Limb (tissue), 2 donors: ENCODE data around the gene MCRIP1.
"Not testable (repeated sequence)": the region's sequence is repeated elsewhere in the genome, so short reads cannot be mapped to it uniquely, and the experiment has no call there.

Experiments used
- DNase-seq, 2 donors: peaks; one replicate each; pipeline ENCODE4 v3.0.0-alpha.2; 2016; ENCODE audit errors: extremely low spot score in 2 of 2

Gene MCRIP1

DNA sequence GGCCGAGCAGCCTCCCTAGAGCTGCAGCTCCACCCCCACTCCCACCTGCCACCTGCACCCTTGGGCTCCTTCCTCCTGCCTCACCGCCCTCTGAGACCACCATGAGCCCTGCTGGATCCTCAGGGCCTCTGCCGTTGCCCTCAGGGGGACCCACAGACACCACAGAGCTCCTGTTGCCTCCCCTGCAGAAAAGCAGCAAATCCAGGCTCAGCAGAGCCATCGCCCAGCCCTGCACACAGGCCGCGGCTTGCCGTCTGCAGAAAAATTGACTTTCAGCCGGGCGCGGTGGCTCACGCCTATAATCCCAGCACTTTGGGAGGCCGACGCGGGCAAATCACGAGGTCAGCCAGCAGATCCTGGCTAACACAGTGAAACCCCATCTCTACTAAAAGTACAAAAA is 8.8 kb upstream of the MCRIP1 start:
- DNase-seq: no peak

DNA sequence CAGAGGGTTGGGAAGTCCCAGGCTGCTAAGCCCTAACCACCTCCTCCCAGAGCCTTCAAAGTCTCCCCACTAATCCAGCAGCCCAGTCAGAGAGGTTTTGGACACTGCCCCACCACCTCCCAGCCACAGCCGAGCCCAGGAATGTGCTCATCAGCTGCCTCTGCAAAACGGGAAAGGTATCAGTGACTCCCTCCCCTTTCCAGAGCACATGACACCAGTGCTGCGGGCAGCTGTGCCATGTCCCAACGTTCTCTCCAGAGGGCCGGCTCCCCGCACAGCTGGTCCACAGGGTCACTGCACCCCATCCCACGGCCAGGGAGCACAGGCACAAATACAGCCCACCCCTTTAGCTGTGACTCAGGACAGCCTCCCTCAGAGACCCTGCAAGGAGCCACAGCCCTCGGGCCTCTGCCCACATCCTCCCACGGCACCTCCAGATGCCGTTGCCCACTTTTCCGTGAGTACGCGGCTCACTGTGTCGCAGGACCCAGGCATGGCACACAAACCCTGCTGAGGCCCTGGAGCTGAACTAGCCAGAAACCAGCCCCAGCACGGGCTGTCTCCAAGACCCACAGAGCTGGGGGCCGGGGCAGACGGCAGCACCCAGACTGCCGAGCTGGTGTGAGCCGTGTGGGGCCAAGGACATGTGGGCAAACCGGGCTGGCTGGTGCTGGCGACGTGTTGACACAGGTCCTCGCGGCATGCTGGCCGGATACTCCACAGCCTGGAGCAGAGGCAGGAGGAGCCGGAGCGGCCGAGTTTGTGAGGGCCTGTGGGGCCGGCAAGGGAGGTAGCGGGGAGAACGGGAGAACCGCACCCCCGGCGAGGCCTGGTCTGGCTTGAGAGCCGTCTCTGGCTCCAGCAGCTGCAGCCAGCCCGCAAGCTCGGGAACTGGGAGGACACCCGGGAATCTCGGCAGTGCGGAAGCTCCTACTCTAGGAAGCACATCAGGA is 8.0 kb upstream of the MCRIP1 start:
- no peak for DNase-seq

DNA sequence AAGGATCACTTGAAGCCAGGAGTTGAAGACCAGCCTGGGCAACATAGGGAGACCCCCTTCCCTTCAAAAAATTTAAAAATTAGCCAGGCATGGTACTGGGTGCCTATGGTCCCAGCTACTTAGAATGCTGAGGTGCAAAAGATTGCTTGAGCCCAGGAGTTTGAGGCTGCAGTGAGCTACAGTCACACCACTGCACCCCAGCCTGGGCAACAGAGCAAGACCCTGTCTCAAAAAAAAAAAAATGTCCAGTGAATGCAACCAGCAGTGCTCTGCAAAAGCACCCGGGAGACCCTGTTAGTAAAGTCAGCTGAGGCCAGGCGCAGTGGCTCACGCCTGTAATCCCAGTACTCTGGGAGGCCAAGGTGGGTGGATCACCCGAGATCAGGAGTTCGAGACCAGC is 7.0 kb upstream of the MCRIP1 start:
- DNase-seq: not testable (repeated sequence)

DNA sequence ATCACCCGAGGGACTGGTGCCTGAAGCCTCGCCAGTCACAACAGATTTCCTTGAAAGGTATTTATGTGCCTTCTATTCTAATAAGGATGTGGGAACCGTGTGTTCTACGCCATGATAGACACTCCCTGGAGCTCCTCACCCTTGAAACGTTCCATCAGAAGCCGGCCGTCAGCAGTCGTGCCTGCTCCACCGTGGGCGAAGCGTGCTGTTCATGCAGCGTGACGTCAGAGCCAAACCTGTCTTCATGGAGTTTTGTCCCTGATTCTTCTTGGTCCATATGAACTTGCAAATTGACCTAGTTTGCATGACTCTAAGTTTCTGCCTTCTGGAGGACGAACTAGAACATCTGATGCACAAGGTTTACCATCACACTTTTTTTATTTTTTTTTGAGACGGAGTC is 6.2 kb upstream of the MCRIP1 start:
- no peak for DNase-seq

DNA sequence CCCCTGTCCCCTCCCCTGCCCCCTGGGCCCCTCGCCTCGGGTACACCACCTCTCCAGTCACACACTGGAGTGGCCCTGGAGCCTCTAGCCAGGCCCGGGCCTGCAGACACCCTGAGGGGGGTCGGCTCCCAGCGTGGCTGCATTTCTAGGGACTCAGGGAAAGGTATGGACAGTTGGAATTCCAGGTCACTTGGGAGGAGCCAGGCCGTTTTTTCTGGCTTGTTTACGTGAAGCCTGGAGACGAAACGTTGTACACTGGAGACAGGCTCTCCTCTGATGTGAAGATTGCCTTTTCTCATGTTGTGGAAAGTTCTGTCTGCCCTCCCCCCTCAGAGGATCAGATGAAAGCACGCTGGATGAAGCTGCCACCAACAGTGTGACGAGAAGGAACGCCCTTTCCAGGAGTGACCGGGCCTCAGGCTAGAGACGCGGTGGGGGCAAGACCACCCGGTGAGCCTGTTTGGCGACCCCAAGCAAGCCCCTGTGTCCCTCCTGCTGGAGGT is 5.7 kb upstream of the MCRIP1 start:
- DNase-seq: peak in 1 of 2 donors; percentile 27

DNA sequence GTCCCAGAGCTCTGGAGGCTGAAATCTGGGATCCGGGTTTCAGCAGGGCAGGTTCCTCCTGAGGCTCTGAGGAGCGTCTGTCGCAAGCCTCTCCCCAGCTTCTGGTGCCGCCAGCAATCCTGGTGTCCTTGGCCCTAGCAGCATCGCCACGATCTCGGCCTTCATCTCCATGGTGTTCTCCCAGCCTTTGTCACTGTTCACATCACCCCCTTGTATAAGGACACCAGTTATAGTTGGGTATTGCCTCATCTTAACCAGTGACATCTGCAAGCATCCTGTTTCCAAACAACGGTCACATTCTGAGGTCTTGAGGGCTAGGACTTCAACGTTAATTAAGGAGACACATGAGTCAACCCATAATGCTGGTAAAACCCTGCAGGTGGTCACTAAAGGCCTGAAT is 4.5 kb upstream of the MCRIP1 start:
- no peak for DNase-seq

DNA sequence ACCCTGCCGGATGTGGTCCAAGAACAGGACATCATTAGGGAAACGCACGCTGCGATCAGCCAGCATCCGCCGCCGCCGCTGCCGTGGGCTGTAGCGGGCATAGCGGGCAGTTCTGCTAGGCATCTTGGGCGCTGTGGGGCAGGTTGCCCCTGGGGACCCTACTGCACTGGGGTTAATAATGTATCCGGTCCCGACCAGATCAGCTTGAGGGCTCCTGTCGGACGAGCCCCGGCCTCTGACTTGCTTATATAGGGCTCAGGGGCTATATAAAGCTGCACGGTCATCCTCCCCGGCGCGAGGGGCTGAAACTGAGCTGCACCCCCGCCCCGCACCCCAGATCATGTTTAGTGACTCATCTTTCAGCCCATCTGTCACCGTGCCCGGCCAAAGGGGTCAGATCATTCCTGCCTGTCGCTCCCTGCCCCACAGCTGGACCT is 1.8 kb upstream of the MCRIP1 start, which contains the start of gene PPP1R27:
Gene PPP1R27, minus strand, starts transcription at position 220 of the 437 bp plus-strand sequence. Its CDS starts 97 bp downstream, at position 123.
- no peak for DNase-seq

DNA sequence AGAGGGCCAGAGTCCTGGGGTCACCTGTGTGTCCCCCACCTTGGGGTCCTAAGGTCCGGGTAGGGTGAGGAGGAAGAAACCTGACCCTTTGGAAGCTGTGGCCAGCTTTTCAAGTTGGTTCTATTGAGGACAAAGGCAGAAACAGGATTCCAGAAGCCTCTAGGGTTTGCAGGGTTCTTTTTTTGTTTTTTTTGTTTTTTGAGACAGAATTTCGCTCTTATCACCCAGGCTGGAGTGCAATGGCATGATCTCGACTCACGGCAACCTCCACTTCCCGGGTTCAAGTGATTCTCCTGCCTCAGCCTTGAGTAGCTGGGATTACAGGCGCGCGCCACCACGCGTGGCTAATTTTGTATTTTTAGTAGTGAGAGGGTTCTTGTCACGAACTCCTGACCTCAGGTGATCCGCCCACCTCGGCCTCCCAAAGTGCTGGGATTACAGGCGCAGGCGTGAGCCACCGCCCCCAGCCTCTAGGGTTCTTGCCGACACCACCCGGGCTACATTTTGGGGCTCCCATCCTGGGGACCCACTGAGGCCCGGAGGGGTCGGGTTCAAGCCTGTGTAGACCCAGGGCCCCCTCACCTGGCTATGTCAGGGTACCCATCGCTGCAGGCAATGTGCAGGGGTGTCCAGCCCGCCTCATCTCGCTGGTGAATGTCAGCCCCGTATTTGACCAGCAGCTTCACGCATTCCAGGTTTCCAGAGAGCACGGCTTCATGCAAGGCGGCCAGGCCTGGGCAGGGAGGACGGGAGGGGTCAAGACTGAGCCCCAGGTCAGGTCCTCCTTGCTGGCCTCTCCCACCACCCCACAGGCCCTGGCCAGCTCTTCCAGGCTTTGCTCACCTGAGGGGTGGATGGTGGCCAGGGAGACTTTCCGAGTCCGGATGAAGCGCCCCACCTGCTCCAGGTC is 1.1 kb upstream of the MCRIP1 start:
- DNase-seq: no peak

DNA sequence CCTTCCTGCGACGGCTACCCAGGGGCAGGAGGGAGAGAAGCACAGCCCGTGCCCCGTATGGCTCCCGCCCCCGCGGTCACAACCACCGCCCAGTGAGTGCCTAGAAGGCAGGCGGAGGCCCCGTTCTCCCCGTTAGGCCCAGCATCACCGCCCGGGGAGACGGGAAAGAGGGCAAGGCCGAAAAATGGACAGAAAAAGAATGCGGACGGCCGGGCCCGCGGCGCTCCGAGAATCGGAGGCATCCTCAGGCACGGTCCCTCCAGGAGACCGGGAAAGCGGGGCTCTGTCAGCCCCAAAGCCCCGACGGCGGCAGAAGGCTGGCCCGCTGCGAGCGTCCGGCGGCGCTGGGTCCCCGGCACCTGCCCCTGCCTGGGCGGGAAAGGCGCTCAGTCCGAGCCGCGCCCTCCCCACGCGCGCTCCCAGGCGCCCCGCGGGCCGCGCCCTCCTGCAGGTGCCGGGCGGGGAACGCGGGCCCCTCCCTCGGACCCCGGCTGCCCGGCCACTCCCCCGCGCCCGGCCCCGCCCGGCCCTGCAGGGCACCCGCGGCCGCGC is 407 bp downstream of the MCRIP1 start:
- peak in 1 of 2 donors; percentile 62 for DNase-seq

DNA sequence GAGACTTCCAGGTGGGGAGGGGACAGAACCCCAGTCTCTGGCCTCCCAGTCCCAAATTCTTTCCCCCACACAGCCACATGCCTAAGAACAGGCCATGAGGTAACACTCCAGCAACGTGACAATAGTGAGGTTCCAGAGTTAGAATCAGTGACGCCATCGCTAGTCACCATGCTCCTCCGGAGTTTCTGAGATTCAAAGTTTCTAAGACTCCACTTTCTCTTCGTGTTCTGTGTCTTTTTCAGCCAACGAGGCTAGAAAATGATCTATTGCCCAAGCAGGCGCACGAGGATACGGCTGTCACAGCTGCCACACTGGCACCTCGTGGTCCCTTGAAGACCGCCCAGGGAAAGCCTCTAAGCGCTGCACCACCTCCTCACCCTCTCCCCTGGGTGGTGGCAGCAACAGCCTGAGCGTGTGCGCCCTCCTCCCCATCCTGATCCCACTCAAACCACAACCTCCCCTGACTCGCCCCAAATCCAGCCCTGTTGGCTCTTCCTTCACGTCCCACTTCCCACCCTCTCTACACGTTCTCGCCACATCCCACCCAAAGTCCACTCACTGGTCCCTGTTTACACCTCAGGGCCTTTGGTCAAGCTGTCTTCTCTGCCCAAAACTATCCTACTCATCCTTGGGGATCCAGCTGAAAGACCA is 1.0 kb downstream of the MCRIP1 start:
- no peak for DNase-seq

DNA sequence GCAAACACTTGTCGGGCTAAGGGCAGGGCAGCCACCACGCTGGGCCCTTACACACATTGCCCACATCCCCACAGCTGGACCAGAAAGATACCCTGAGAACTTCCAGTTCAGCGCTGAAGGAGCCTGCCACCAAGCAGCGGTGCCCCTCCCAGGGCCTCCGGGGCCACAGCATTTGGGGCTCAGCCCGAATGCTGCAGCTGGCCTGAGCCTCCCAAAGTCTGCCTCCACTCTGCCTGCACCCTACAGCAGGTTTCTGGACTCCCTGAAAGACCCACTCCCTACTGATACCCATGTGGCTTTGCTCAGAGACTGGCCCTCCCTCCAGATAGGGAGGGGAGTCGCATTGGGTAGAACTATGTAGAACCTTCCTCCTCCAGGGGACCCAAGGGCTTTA is 1.5 kb downstream of the MCRIP1 start:
- DNase-seq: no peak

DNA sequence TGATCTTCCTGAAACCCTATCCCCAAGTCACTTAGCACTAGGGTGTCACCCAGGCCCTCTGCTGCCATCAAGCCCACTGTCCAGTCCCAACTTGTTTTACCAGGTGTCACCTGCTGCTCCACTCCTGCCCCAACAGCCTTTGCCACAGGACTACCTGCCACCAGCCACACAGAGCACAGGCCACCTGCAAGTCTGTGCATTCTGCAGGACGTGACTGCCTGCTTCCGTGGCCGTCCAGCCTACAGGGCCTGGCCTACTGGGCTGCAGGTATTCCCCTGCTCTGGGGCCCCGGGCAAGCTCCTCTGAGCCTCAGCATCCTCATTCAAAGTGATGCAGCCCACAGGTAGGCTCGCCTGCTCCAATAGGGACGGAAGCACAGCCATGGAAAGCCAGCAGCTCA is 3.2 kb downstream of the MCRIP1 start:
- DNase-seq: no peak

DNA sequence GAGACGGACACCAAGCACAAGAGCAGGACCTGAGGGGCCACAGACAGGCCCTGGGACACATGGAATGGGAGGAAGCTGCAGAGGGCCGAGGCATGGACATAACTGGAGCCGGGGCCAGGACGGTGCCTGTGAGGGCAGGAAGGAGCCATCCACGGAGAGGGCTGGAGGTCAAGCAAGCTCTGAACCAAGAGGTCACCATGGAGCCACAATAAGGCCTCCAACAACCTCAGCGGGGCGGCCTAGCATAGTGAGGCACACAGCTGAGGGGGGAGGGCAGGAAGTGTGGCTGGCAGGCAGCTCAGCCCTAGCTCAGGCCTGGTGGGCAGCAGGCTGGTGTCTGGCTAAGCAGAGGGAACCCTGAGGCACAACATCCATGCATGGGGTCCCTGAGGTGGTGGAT is 4.4 kb downstream of the MCRIP1 start:
- no peak for DNase-seq

DNA sequence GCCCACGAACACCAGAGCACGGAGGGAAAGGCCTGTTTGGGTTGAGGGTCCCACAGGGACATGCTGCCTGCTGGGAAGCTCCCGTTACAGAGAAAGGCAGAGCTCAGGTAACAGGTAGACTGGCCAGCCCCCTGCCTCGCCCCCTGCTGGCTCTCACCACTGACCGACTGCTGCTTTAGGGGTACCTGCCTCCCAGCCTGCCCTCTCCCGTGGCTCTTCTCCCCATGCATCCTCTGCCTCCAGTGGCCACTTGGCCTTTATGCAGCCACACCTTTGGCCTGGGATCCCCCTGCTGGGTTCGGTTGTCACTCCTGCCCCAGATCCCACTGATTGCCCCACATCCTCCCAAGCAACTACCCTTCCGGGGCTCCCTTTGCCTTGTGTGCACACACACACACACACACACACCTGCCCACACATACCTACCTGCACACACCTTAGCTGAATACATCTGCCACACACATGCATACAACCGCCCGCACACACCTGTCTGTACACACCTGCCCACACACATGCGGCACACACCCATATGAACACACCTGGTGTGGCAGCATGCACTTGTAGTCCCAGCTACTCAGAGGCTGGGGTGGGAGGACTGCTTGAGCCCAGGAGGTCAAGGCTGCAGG is 7.1 kb downstream of the MCRIP1 start:
- no peak for DNase-seq

DNA sequence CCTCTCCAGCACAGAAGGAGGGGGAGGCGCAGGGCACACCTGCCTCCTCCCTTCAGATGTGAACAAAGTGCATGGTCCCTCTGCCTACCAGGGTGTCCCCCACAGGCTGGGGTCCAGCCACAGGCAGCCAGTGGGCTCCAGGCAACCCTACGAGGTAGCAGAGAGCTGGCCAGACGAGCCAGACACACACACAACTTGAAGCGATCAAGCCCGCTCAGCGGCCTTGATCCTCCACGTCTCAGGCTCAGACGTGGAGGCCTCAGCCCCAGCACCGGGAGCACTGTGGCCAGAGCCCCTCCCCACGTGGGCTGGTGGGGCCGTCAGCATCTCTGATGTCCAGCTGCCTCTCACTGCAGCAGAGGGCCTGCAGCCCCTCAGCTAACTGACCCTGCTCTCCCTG is 8.5 kb downstream of the MCRIP1 start:
- no peak for DNase-seq

DNA sequence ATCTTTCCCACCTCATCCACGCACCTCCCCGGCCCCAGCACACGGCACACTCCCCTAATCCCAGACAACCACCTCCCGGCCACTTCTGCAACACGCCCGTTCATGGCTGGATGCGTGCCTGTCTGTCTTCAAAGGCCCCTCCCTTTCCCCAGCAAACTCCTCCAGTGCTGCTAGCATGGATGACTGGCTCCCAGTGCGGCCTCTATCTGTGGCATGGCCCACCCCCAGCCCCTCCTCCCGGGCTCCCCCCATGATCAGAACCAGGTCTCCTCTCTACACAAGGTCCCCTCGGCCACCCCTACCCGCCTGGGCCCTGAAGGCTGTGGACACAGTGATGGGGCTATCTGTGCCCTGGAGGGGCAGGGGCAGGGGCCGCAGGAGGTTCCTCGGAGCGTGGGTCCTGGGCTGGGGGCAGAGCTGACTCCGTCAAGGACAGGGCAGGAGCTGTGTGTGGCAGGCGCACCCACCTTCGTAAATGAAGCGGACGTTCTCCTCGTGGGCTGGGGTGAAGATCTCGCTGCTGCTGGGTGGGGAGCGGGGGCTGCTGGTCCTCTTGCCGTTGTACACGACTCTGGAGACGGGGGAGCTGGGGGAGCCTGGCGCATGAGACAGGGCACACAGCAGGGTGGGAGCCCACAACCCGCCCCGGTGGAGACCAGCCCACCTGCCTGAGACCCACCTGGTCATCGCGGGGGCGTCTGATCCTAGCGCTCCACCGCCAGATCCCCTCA is 9.1 kb downstream of the MCRIP1 start:
- no peak for DNase-seq

DNA sequence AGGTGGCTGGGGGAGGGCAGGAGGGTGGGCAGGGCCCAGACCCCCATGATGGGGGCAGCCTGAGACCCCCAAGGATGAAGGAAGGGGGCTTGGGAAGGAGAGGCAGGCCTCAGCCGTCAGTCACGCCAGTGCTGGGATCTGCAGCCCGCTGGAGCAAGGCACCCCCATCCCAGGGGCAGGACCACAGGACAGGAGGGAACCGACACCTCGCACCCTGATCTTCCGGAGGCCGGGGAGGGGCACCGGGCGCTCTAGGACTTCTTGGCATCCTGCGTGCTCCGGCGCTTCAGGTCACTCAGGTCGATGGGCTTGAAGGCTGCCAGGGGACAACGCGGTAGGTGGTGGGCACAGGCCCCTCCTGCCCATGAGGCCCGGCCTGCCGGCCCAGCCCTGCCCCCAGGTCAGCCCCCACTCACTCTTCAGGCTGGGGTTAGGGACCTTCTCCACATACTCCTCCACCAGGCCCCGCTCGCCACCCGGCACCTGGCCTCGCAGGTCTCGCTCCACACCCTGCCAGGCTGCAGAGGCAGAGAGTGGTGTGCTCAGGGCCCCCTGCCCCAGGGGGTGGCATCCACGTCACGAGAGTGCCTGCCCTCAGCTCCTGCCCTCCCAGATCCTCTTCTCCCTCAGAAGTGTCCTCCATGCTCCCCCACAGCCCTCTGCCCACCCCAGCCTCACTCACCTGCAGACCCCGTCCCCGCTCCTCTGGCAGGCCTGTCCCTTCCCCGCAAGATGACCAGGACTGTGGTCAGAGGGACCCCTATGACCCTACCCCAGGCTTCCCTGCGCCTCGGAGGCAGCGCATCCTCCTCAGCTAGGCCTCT is 9.9 kb downstream of the MCRIP1 start:
- DNase-seq: no peak

DNA sequence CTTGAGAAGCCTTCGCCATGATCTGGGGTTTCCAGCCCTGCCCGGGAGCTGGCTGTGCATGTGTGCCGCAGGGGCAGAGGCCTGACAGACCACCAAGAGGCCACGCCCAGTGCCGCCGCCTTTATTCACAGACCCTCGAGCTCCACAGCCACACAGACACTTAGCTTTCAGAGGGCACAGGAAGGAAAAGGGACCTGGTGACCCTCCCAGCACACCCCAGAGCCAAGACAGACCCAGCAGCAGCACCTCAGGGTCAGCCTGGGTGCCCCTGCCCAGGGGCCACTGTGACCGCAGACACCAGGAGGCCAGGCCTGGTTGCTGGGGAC is 10.8 kb downstream of the MCRIP1 start:
- DNase-seq: no peak

DNA sequence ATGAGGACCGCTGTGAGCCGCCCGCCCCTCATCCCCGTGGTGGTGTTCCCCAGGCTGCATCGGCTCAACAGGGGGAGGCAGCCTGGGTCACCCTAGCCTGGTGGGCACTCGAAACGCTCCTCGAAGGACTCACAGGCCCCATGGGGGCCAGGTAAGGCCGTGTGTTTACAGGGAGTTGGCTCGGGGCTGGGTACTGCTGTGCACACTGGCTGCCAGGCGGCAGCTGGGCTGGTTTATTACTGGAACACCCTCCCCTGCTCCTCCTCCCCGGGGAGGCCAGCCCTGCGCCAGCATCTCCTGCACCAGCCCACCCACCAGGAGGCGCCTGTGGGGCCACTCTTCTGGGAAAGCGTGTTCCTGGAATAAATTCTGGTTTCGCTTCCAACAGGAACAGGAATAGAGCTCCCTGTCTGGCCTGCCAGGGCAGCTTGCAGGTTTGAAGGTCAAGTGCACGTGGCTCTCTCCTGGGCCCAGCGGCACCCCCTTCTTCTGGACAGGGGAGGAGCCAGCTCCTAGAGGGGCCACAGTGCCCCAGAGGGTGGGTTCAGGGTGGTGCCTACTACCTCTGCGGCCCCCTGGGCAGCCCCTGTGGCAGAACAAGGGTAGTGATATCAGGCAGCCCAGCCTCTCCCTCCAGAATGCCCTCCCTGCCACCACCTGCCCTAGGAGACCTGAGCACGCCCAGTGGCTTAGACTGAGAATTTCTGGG is 11.3 kb downstream of the MCRIP1 start:
- DNase-seq: no peak
